Activated CD4-positive, alpha-beta T cell treated with anti-CD3 and anti-CD28 coated beads, Interleukin-2, amount 10 ng/mL, durations not matched to agents 24 days and 14 days (primary cell): ENCODE data around the gene AKAP9. TPM values are rescaled to one million over a fixed set of nuclear protein-coding genes. Genes with fewer than 3 reads are reported as not detected.
A peak's percentile ranks its signal among the peaks of the same experiment; 100 is the strongest.
"Not testable (repeated sequence)": the region's sequence is repeated elsewhere in the genome, so short reads cannot be mapped to it uniquely, and the experiment has no call there.

Experiments
- DNase-seq: peaks from one replicate; pipeline ENCODE4 v3.0.0; 2022
- H3K27ac Mint-ChIP-seq: one replicate; pipeline ENCODE4 v1.8.0; 2022; ENCODE audit warnings: mild to moderate bottlenecking, mixed read lengths
- H3K27me3 Mint-ChIP-seq: one replicate; pipeline ENCODE4 v1.8.0; 2022; ENCODE audit warnings: mixed read lengths
- H3K36me3 Mint-ChIP-seq: one replicate; pipeline ENCODE4 v1.8.0; 2022; ENCODE audit warnings: low read depth, mild to moderate bottlenecking, mixed read lengths
- H3K4me1 Mint-ChIP-seq: one replicate; pipeline ENCODE4 v1.8.0; 2021; ENCODE audit warnings: mixed read lengths
- H3K4me3 Mint-ChIP-seq: one replicate; pipeline ENCODE4 v1.8.0; 2022; ENCODE audit warnings: mild to moderate bottlenecking, moderate library complexity, mixed read lengths
- H3K9me3 Mint-ChIP-seq: one replicate; pipeline ENCODE4 v1.8.0; 2021; ENCODE audit warnings: mixed read lengths
- intact Hi-C: fragments of 100-400 bp; cut with micrococcal nuclease; formaldehyde crosslinking; loops from one replicate; pipeline ENCODE4 v1.15.1; 2023
- total RNA-seq: library from RNA; stranded (reverse); gene quantifications from 2 replicates; pipeline ENCODE4 v1.2.3, GENCODE V29; 2022

AKAP9 gene
- total RNA-seq, 1 donor from 2014 or later = 38.2 TPM

DNA sequence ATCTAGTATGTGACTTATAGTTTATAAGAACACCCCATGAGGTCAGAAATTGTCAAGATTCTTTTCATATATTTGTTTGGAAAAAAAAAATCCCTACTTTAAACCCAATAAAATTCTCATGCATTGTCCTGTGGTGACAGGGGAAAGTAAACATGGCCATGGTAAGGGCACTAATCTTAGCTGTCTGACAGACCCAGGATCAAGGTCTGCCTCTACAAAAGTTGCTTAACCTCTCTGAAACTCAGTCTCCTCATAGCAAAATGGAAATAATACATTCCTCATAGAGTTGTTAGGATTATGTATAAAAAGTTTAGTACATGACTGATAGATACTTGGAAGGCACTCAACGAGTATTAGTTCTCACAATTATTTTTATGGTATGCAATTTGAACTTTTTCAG is 22.3 kb upstream of the AKAP9 start:
- H3K9me3 Mint-ChIP-seq = peaks cover 5% of the 10 kb centered on the region
- no peaks in the 10 kb centered on the region for H3K36me3 Mint-ChIP-seq
- H3K4me3 Mint-ChIP-seq = no peak overlapping the region
- no peak overlapping the region for H3K27ac Mint-ChIP-seq
- intact Hi-C loops = no loop called here
- peaks cover 11% of the 10 kb centered on the region for H3K4me1 Mint-ChIP-seq
- H3K27me3 Mint-ChIP-seq = peaks cover 5% of the 10 kb centered on the region
- DNase-seq = peak; percentile 17

DNA sequence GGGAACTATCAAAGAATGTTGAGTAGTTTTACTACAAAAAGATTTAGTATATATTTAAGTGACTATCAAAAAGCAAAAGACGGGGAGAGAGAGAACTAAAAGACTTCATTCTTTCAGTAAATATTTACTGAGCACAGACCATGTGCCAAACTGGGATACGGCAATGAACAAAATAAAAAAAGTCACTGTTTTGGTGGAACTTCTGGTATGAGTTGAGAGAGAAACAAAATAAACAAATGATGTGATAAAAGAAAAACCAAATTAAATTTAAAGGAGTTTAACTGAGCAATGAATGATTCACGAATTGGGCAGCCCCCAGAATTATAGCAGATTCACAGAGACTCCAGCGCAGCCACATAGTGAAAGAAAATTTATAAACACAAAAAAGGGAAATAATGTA is 17.8 kb upstream of the AKAP9 start:
- Mint-ChIP-seq H3K9me3 (no peaks in the 10 kb centered on the region), H3K36me3 (no peaks in the 10 kb centered on the region), H3K27me3 (peaks cover 9% of the 10 kb centered on the region), H3K4me1 (peaks cover under 1% of the 10 kb centered on the region), H3K4me3 (no peak overlapping the region), H3K27ac (no peak overlapping the region)
- DNase-seq = no peak
- intact Hi-C loops = no loop called here

DNA sequence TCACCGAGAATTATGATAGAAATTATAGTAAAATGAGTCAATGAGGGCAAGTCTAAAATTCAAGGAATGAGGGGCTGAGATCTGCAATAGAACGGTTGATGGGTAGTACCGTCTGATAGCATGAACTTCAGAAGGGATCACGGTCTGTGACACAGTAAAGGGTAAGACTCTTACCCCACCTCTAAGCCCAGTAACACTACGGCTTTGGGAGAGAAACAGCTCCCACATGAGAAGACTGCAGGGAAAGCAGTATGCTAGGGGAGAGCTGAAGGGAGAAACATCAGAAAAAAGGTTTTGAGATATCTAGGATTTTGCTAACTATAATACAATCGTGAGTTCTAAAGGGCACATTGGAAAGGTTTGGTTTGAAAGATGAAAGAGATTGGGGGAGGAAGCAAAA is 12.8 kb upstream of the AKAP9 start:
- peaks cover 8% of the 10 kb centered on the region for H3K4me1 Mint-ChIP-seq
- intact Hi-C loops = no loop called here
- DNase-seq = peak; percentile 45
- H3K27me3 Mint-ChIP-seq = peaks cover 8% of the 10 kb centered on the region
- H3K9me3 Mint-ChIP-seq = peaks cover 4% of the 10 kb centered on the region
- no peaks in the 10 kb centered on the region for H3K36me3 Mint-ChIP-seq
- H3K4me3 Mint-ChIP-seq = no peak overlapping the region
- H3K27ac Mint-ChIP-seq = no peak overlapping the region

DNA sequence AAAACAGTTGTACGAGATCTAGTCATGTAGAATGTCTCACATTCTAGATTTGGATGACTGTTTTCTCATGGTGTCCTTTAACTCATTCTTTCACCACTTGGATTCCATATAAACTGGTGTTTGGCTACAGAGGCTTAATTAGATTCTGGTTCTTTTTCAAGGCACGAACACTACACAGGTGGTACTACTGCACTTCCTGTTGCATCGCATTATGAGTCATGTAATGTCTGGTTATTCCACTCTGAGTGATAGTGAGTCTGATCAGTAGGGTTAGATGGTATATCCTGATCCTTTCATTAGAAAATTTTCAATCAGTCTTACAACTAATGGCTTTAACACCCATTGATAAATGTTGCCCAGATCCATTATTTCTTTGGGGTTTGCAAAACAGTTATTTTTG is 11.2 kb upstream of the AKAP9 start:
- H3K4me3 Mint-ChIP-seq = no peak overlapping the region
- DNase-seq = peak; percentile 42
- H3K4me1 Mint-ChIP-seq = peaks cover 8% of the 10 kb centered on the region
- H3K27me3 Mint-ChIP-seq = peaks cover 9% of the 10 kb centered on the region
- H3K9me3 Mint-ChIP-seq = peaks cover 4% of the 10 kb centered on the region
- no peak overlapping the region for H3K27ac Mint-ChIP-seq
- H3K36me3 Mint-ChIP-seq = no peaks in the 10 kb centered on the region
- intact Hi-C loops = no loop called here

DNA sequence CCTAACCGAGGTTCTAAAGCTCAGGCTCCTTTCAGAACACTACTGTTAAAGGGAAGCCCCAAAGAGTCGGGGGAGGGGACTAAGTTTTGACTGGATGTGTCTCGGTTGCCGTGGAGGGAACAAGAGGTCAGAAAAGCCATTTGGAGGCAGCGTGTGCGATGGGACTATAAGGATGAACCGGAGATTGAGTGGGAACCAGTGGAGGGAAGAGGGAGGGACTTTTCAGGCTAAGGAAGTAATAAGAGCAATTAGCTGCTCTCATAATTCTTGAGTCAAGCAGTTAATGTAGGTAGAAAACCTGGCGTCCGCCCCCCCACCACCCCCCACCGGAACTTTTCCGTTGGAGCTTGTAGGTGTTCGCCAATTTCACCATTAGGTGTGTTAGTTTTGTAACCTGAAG is 491 bp upstream of the AKAP9 start:
- peak; percentile 78 for DNase-seq
- H3K27ac Mint-ChIP-seq = peak overlapping the region; percentile 88
- intact Hi-C loops = loop anchor here (1.0 to 5.0 kb wide), 6 partner anchors 60 to 678 kb away; partner anchors contain the start of genes ANKIB1, CYP51A1, FZD1 and GATAD1

DNA sequence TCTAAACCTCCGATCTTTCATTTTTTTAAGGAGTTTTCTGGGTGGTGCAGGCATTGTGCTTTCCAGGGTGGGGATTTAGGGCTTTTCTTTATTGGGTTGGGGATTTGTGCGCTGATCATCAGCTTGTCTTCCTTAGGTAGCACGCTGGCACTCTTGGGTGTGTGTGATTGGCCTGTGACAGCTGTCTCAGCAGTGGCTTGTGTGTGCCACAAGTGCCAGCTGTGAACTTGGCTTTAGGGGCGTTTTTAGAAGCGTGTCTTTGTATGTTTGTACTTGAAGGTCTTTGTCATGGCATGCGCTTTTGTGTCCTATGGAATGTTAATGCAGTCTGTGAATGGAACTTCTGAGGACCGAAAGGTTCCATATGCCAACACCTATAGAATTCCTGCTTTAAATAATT is 788 bp downstream of the AKAP9 start:
- intact Hi-C loops = loop anchor here (2.0 to 5.0 kb wide), 3 partner anchors 303 to 679 kb away; partner anchors contain the start of genes ANKIB1, FZD1, GATAD1 and KRIT1
- peak overlapping the region; percentile 87 for H3K27ac Mint-ChIP-seq
- H3K27me3 Mint-ChIP-seq = peaks cover 5% of the 10 kb centered on the region
- peaks cover 26% of the 10 kb centered on the region for H3K4me1 Mint-ChIP-seq
- H3K36me3 Mint-ChIP-seq = peaks cover 2% of the 10 kb centered on the region
- peak; percentile 74 for DNase-seq
- no peaks in the 10 kb centered on the region for H3K9me3 Mint-ChIP-seq
- H3K4me3 Mint-ChIP-seq = peak overlapping the region; percentile 89

More for the DNA sequence above, 491 bp upstream of the AKAP9 start:
- Mint-ChIP-seq H3K36me3 (no peaks in the 10 kb centered on the region), H3K27me3 (peaks cover 10% of the 10 kb centered on the region), H3K4me1 (peaks cover 20% of the 10 kb centered on the region), H3K4me3 (peak overlapping the region; percentile 89), H3K9me3 (no peaks in the 10 kb centered on the region)

DNA sequence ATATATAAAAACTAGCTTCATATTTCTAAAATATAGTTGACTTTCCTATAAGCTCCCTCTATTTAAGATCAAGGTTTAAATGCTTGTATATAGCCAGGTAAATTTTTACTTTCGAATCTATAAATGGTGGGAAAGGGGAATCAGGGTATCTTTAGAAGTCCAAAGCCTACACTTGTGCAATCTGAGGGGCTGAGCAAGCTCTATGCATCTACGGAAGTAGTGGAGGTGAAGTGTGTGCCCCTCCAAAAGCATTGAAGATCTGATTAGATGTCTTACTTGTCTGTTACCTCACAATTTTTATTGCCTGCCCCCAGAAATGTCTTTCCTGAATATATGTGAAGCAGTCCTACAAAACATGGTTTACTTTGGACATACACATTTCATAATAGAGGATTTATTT is 1.6 kb downstream of the AKAP9 start:
- Mint-ChIP-seq H3K36me3 (peaks cover 7% of the 10 kb centered on the region), H3K27me3 (peaks cover 3% of the 10 kb centered on the region), H3K27ac (no peak overlapping the region), H3K9me3 (no peaks in the 10 kb centered on the region), H3K4me1 (peaks cover 28% of the 10 kb centered on the region), H3K4me3 (peak overlapping the region; percentile 89)
- no peak for DNase-seq
- intact Hi-C loops = loop anchor here (5.0 kb wide), 2 partner anchors 505 to 680 kb away; partner anchors contain the start of genes FZD1 and GATAD1

DNA sequence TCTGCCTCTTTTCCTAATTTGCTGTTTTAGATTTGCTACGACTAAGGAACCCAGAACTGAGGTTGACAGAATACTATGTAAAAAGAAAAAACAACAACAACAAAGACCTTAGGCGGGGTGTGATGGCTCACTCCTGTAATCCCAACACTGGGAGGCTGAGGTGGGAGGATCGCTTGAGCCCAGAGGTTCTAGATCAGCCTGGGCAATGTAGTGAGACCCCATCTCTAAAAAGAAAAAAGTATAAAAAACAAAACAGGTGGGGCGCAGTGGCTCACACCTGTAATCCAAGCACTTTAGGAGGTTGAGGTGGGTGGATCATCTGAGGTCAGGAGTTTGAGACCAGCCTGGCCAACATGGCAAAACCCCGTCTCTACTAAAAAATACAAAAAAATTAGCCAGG is 4.3 kb downstream of the AKAP9 start:
- Mint-ChIP-seq H3K36me3 (peaks cover 16% of the 10 kb centered on the region), H3K4me1 (peaks cover 28% of the 10 kb centered on the region)
- H3K4me3 Mint-ChIP-seq, H3K27me3 Mint-ChIP-seq, H3K27ac Mint-ChIP-seq, DNase-seq, H3K9me3 Mint-ChIP-seq: not testable (repeated sequence)
- intact Hi-C loops = loop anchor here (5.0 kb wide), 2 partner anchors 502 to 683 kb away; partner anchors contain the start of genes FZD1 and GATAD1

DNA sequence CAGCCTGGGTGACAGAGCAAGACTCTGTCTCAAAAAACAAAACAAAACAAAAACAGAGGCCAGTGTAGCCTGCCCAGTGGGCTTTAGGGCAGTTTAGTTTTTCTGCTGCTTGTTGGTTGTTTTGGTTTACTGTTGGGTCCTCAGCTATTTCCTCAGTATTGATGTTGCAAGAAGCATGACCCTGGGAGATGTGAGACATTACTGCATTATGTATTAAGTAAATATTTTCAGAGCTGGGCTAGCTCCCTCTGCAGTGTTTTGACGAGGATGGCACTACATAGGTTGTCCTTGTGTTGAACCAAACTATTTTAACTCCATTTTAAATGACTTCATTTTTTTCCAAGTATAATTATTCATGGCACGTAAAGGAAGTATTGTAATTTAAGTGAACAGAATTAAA is 4.8 kb downstream of the AKAP9 start:
- Mint-ChIP-seq H3K27ac (no peak overlapping the region), H3K4me1 (peaks cover 26% of the 10 kb centered on the region), H3K27me3 (no peaks in the 10 kb centered on the region), H3K9me3 (peaks cover 5% of the 10 kb centered on the region), H3K36me3 (peaks cover 16% of the 10 kb centered on the region), H3K4me3 (no peak overlapping the region)
- intact Hi-C loops = no loop called here
- no peak for DNase-seq

DNA sequence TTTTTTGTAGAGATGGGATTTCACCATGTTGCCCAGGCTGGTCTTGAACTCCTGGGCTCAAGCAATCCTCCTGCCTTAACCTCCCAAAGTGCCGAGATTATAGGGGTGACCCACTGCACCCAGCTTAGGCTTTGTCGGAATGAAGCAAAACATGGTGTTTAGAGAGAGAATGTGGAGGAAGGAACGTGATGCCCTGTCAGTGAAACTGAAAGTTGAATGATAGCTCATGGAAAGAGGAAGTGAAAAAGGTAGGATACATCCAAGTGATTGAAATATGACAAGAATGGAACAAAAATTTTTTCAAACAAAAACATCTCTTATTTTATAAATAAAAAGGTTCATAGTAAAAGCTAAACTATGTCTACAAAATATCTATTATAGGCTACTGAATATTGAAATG is 5.9 kb downstream of the AKAP9 start:
- intact Hi-C loops = no loop called here
- Mint-ChIP-seq H3K4me3 (no peak overlapping the region), H3K9me3 (peaks cover 5% of the 10 kb centered on the region), H3K4me1 (peaks cover 23% of the 10 kb centered on the region), H3K36me3 (peaks cover 16% of the 10 kb centered on the region), H3K27ac (no peak overlapping the region), H3K27me3 (no peaks in the 10 kb centered on the region)
- no peak for DNase-seq

DNA sequence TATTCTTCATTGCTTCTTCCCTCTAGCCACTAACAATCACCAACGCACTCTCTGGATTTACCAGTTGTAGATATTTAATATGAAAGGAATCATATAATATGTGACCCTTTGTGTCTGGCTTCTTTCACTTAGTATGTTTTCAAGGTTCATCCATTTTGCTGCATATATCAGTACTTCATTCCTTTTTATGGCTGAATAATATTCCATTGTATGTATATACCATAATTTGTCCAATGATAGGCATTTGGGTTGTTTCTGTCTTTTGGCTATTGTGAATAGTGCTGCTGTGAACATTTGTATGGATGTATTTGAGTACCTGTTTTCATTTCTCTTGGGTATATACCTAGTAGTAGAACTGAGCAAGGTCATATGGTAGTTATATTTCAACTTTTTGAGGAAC is 7.3 kb downstream of the AKAP9 start:
- Mint-ChIP-seq H3K9me3 (peaks cover 5% of the 10 kb centered on the region), H3K4me1 (peaks cover 17% of the 10 kb centered on the region), H3K27me3 (no peaks in the 10 kb centered on the region), H3K4me3 (no peak overlapping the region), H3K36me3 (peaks cover 16% of the 10 kb centered on the region), H3K27ac (no peak overlapping the region)
- intact Hi-C loops = no loop called here
- DNase-seq = no peak

DNA sequence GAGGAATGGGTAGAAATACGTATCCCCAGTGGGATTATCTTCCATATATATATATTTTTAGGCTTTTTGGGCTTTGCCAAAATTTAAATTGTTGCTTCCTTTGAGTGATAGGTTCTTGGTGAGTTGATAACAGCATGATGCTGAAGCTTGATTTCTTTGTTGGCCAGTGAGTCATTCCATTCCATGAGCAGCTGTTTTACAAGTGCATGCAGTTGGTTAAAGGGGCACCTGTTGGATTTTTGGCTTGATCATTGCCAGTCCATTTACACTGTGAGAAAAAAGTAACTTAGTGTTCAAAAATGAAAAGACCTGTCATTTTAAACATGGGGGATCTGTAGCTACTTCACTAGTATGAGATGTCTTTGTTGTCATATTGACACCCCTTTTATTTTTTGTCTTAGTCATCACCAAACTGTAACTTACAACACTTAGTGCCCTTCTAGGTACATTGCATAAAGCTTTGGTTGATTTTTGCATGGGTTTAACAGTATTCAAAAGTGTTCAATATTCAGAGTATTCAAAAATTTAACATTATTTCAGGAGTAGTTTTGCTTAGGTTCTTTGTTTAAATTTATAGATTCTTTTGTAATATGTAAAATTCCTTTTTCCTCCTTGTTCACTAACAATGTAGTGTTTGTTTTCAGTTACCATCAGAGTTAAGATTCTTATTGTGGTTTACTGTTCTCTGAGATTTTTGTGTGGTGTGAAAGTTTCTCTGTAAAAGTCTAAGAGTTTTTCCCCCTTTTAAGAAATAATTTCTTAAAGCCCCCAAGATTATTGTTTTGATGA is 8.8 kb downstream of the AKAP9 start:
- Mint-ChIP-seq H3K36me3 (peaks cover 16% of the 10 kb centered on the region), H3K27ac (no peak overlapping the region), H3K9me3 (peaks cover 5% of the 10 kb centered on the region), H3K4me3 (no peak overlapping the region), H3K27me3 (no peaks in the 10 kb centered on the region), H3K4me1 (peaks cover 17% of the 10 kb centered on the region)
- no peak for DNase-seq
- intact Hi-C loops = no loop called here

DNA sequence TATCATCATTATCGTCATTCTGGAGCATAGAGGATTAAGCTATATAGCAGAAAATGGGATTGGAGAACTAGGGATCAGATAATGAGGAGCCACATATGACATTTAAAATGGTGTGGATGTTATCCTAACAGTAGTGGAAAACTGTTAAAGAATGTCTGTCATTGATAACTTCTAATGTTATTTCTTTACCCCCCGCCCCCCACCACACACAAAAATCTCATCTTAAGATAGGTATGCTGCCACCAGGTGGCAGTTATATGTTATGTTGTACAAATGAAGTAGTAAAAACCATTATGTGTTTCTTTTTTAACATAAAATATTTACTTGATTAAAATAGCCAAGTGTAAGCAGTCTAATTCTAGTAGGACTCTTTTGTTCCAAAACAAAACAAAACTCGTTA is 13.0 kb downstream of the AKAP9 start:
- no peak overlapping the region for H3K4me3 Mint-ChIP-seq
- H3K4me1 Mint-ChIP-seq = peaks cover 6% of the 10 kb centered on the region
- intact Hi-C loops = no loop called here
- no peaks in the 10 kb centered on the region for H3K9me3 Mint-ChIP-seq
- H3K27me3 Mint-ChIP-seq = no peaks in the 10 kb centered on the region
- no peak overlapping the region for H3K27ac Mint-ChIP-seq
- no peak for DNase-seq
- no peaks in the 10 kb centered on the region for H3K36me3 Mint-ChIP-seq

DNA sequence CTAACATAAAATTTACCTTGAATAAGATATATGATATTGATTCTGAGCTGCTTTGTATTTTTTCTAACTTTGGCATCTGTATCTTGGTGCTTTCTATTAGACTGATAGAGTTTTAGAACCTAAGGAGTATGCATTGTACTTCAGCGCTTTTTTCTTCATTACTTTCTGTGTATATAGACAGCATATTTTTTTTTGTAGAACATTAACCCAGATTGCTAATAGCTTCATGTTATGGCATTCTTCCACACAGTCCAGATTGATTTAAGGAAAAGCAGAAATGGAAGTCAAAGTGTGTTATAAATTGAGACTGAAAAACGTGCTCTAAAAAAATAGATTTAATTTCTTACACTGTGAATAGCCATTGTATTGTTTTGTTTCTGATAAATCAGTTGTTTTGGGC is 15.8 kb downstream of the AKAP9 start:
- H3K36me3 Mint-ChIP-seq, intact Hi-C loops, H3K4me3 Mint-ChIP-seq, H3K27me3 Mint-ChIP-seq, H3K27ac Mint-ChIP-seq, DNase-seq, H3K4me1 Mint-ChIP-seq, H3K9me3 Mint-ChIP-seq: not testable (repeated sequence)
